Epidermal melanocyte (primary cell): ENCODE results near the gene EXOC1L.

Experiments used
- DNase-seq: peaks from one replicate; pipeline ENCODE4 v3.0.0; 2011; ENCODE audit warnings: low spot score; ENCODE audit not compliant: insufficient read length

EXOC1L gene

DNA sequence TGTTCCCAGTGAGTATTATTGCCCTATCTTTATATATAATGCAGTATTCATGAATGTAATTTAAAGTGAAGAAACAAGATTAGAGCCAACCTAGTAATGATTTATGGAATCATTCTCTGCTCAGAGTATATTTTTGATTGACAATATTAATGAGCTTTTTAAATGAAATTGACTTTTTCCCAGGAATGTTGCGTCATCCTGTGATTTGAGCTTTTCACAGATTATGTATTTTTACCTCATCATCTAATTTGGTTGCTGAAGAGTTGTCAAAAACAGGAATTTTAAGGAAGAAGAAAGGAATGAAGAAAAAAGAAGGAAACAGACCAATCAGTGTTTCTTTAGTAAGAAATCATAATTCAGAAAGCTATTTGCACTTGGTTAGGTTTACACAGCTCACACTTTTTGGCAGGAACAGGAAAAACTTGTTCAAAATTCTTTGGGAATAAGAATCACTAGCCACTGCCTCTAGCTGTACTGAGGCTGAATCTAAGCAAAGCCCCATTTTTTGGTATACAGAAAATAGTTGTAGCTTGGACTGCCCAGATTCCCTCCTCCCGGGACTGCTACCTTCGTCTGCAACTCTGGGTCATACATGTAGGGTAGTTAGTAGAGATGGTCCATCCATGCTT, 61.2 kb downstream of the EXOC1L start:
- DNase-seq: no peak

- DNase-seq: no peak
These were observed 64.7 kb downstream of the EXOC1L start for GRCh38 chr4:55884093-55884850.

DNA sequence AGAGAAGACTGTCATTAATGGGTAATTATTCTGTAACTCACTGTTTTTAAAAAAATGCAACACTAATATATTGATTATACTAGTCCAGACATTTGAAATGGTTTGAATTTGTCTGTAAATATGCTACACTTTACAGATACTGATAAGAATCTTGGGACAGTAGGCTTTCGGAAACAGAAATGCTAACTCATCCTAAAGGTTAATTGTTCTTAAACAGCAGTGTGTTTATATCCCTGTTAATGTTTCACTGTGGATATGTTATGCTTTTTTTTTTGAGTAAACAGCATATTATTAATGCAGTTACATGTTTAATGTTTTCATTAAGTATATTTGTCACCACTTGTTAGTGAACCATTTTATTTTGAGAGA, 65.2 kb downstream of the EXOC1L start:
- no peak for DNase-seq
